KOPT-K1 (cell line): ENCODE data around the gene LAMTOR2.
"Not testable (repeated sequence)": the region's sequence is repeated elsewhere in the genome, so short reads cannot be mapped to it uniquely, and the experiment has no call there.

Source experiments
- H3K27ac ChIP-seq: fragments of 200-600 bp; sonication (generic); 2 replicates; pipeline ENCODE4 v1.5.1; 2016; ENCODE audit warnings: antibody characterized with exemption, mild to moderate bottlenecking, low read depth, low read length; ENCODE audit not compliant: poor library complexity, severe bottlenecking
- H3K36me3 ChIP-seq: fragments of 200-600 bp; sonication (generic); 2 replicates; pipeline ENCODE4 v1.5.1; 2017; ENCODE audit warnings: antibody characterized with exemption, mild to moderate bottlenecking, low read length, moderate library complexity; ENCODE audit not compliant: insufficient read depth
- H3K9me3 ChIP-seq: fragments of 200-600 bp; sonication (generic); 2 replicates; pipeline ENCODE4 v1.5.1; 2017; ENCODE audit warnings: antibody characterized with exemption, low read length, mild to moderate bottlenecking; ENCODE audit not compliant: insufficient read depth, poor library complexity, severe bottlenecking

Gene LAMTOR2

GRCh38 chr1:156034991-156035390 lies 19.6 kb upstream of the LAMTOR2 start:
- H3K27ac ChIP-seq, H3K9me3 ChIP-seq: not testable (repeated sequence)
- H3K36me3 ChIP-seq: peaks cover 26% of the 10 kb centered on the region

DNA sequence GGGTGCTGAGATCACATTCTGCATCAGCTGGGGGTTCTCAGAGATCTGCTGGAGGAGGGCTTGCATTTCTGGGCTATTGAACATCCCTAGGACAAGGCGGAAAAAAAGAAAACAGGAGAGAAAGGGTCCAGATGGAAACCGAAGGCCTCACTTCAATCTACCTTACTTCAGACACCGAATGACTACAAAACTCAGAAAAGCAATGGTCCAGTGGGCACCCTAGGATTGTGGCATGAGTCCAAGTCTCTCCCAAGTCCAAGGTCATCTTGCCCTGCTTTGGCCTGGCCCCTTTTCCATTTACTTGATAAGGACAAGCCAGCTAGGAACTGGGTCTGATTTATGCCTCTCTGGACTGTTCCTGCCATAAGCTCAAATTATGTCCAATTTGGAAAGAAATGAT lies 11.8 kb upstream of the LAMTOR2 start:
- peaks cover 77% of the 10 kb centered on the region for H3K36me3 ChIP-seq
- H3K9me3 ChIP-seq: no peaks in the 10 kb centered on the region

GRCh38 chr1:156045076-156045475 lies 9.5 kb upstream of the LAMTOR2 start:
- no peaks in the 10 kb centered on the region for H3K9me3 ChIP-seq
- H3K36me3 ChIP-seq: peaks cover 86% of the 10 kb centered on the region
- no peak overlapping the region for H3K27ac ChIP-seq

More for the DNA sequence above, 11.8 kb upstream of the LAMTOR2 start:
- H3K27ac ChIP-seq: no peak overlapping the region

GRCh38 chr1:156048663-156049258 lies 5.8 kb upstream of the LAMTOR2 start:
- no peaks in the 10 kb centered on the region for H3K9me3 ChIP-seq
- H3K27ac ChIP-seq: no peak overlapping the region
- peaks cover 70% of the 10 kb centered on the region for H3K36me3 ChIP-seq

DNA sequence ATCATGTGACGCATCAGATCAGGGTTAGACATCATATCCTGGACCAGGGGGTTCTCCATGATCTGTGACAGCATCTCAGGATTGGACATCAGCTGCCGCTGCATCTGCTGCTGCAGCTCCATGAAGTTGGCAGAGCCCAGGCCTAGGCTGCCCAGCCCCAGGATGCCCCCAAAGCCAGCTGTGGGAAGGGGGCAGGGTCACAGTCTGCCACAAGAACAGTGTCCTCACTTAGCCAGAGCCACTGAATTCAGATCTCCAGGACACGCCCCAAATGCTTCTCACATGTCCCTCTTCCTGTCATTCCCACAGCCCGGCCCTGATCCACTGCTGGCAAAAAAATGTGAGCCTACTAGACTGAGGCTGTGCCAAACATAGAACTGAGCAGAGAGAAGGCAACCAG lies 4.2 kb upstream of the LAMTOR2 start:
- Histone ChIP-seq H3K36me3 (peaks cover 54% of the 10 kb centered on the region), H3K9me3 (no peaks in the 10 kb centered on the region), H3K27ac (no peak overlapping the region)

DNA sequence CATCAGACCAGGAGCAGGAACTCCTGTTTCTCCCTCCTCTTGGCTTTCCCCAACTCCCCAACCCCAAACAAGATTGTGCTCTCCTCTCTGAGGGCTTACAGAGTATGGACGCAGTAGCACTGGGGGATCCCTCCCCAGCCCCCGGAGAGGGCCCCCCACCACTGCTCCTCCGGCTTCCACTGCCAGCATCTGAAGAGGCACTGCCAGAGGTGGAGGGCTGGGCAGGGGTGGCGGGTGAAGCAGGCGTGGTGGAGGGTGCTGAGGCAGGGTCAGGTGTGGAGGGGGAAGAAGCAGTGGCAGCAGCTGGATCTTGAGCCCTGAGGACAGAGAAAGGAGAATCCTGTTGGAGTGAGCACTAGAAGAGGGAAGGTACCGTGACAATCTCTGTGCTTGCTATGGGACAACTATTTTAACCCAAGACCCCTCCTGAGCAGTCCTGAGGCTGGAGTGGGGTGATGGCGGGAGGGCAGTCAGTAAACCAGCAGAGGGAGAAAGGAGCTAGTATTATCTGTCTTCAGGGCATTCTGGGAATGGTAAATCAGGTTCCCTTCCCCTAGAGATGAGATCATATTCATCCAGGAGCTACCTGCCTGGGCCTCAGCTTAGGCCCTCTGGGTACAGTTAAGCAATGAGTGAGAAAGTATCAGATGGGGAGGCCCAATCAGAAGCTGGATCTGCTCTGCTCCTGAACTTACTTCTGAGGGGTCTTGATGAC lies 3.4 kb upstream of the LAMTOR2 start:
- no peak overlapping the region for H3K27ac ChIP-seq
- H3K36me3 ChIP-seq: peaks cover 51% of the 10 kb centered on the region
- H3K9me3 ChIP-seq: no peaks in the 10 kb centered on the region

DNA sequence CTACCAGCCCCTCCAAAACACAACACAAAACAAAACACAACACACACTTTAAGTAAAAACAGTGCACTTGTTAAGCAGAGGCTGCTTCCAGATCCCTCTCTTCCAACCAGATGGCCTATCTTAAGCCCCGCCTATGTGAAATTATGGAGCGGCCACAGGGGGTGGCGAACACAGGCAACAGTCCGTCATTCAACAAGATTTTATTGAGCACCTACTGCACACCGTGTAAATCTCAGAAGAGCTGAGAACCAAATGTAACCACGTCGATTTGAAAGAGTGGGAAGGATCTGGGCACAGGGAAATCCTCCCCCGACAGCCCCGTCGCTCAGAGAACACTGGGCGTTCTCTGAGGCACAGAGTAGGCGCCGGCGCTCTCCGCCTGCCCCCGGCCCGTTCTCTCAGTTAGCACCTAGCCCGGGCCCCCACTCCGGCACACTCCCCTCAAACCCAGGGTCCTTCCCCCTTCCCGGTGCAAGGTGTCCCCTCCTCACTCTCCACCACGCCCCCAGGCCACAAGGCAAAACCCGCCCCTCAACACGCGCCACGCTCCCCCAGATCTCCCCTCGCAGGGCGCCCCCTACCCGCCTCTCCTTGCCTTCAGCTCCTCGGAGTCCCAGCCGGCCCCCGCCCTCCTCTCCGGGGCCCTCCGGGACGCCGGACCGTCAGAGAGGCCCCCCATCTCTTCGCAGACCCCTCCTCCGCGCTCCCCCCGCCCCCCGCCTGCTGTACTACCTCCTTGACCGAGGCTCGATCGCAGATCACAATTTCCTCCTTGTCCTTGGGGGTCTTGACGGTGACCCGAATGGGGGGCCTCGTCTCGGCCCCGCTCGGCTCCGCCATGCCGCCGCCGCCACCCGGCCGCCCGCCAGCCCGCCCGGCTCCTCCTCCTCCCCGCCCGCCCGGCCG lies 1.5 kb upstream of the LAMTOR2 start:
- H3K36me3 ChIP-seq: peaks cover 43% of the 10 kb centered on the region
- no peaks in the 10 kb centered on the region for H3K9me3 ChIP-seq
- peak overlapping the region; percentile 83 for H3K27ac ChIP-seq

DNA sequence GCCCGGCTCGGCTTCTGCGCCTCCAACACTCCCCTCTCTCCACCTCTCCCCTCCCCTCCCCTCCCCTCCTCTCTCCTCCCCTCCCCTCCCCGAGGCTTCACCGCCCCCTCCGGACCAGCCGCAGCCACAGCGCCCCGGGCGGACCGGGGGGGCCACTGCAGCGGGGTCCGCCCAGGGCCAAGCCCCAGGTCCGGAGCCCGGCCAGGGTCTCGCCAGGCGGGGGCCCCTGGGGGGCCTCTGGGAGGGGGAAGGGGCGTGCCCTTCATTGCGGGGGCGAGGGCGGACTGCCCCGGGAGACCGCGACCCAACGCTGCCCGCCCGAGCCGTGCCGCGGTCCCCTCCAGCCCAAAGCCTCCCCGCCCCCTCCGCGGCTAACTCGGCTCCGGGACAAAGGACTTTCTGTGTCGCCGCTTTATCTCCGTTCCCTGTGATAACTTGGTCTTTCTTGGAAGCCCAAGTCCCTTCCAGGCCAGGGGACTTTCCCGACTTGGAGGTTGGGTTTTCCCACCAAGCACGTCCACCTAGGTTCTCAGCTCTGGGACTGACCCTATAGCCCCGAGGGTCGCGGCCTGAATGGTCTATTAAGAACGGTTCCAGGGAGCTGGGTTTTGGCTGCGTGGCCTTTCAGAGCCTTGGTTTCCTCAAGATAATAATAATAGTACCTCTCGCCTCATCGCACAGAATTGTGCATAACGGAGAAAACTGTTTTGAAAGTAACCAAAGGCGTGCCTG lies 648 bp upstream of the LAMTOR2 start, which contains the start of gene UBQLN4:
TSS of gene UBQLN4 (minus strand) at position 31 of the 732 bp plus-strand sequence. CDS start 97 bp downstream, outside the sequence.
- H3K9me3 ChIP-seq: no peaks in the 10 kb centered on the region
- H3K36me3 ChIP-seq: peaks cover 42% of the 10 kb centered on the region
- H3K27ac ChIP-seq: peak within 1 kb of the TSS; percentile 83

GRCh38 chr1:156055281-156056048 lies 883 bp downstream of the LAMTOR2 start:
- H3K9me3 ChIP-seq: no peaks in the 10 kb centered on the region
- H3K36me3 ChIP-seq: peaks cover 26% of the 10 kb centered on the region
- H3K27ac ChIP-seq: peak overlapping the region; percentile 83

- H3K9me3 ChIP-seq: no peaks in the 10 kb centered on the region
- H3K27ac ChIP-seq: no peak overlapping the region
- peaks cover 18% of the 10 kb centered on the region; the same call in 1 of the 2 replicates for H3K36me3 ChIP-seq
Measured at GRCh38 chr1:156056326-156056849, 1.8 kb downstream of the LAMTOR2 start.

GRCh38 chr1:156060937-156061636 lies 6.5 kb downstream of the LAMTOR2 start, which contains the start of gene RAB25:
TSS of gene RAB25 (plus strand) at chr1:156061160. CDS start at chr1:156061401, 241 bp downstream.
- Histone ChIP-seq H3K27ac (no peak within 1 kb of the TSS), H3K36me3 (peaks cover 14% of the 10 kb centered on the region; the same call in 1 of the 2 replicates), H3K9me3 (no peaks in the 10 kb centered on the region)

- Histone ChIP-seq H3K9me3 (no peaks in the 10 kb centered on the region), H3K36me3 (peaks cover 14% of the 10 kb centered on the region; the same call in 1 of the 2 replicates), H3K27ac (no peak overlapping the region)
Measured at GRCh38 chr1:156062189-156062588, 7.6 kb downstream of the LAMTOR2 start.

DNA sequence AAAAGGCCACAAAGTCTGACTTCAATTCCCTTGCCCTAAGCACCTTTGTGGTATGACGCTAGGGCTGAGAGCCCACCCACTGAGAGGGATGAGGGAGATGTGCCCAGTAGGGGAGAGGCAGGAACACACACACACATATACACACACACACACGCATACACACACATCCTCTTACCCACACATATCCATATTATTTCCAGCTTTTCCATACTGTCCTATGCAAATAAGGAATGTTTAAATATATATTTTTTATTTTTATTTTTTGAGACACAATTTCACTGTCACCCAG lies 9.4 kb downstream of the LAMTOR2 start:
- Histone ChIP-seq H3K27ac (no peak overlapping the region), H3K9me3 (no peaks in the 10 kb centered on the region), H3K36me3 (no peaks in the 10 kb centered on the region)
